HL-60 (cell line): Measurements from ENCODE around the gene SUV39H2.

Source experiments
- POLR2AphosphoS5 ChIP-seq: IDR thresholded peaks from 2 replicates; pipeline ENCODE4 v1.6.1; 2012; ENCODE audit warnings: low read depth
- SPI1 ChIP-seq: IDR thresholded peaks from 2 replicates; pipeline ENCODE4 v1.6.1; 2012; ENCODE audit warnings: low read depth, mild to moderate bottlenecking, borderline replicate concordance
- TF ChIP-seq, protein P1 (sequence below): IDR thresholded peaks from one replicate; pipeline ENCODE4 v1.5.1; 2011; ENCODE audit warnings: low read length, control low read depth, inconsistent platforms; ENCODE audit not compliant: insufficient read depth

DNA sequence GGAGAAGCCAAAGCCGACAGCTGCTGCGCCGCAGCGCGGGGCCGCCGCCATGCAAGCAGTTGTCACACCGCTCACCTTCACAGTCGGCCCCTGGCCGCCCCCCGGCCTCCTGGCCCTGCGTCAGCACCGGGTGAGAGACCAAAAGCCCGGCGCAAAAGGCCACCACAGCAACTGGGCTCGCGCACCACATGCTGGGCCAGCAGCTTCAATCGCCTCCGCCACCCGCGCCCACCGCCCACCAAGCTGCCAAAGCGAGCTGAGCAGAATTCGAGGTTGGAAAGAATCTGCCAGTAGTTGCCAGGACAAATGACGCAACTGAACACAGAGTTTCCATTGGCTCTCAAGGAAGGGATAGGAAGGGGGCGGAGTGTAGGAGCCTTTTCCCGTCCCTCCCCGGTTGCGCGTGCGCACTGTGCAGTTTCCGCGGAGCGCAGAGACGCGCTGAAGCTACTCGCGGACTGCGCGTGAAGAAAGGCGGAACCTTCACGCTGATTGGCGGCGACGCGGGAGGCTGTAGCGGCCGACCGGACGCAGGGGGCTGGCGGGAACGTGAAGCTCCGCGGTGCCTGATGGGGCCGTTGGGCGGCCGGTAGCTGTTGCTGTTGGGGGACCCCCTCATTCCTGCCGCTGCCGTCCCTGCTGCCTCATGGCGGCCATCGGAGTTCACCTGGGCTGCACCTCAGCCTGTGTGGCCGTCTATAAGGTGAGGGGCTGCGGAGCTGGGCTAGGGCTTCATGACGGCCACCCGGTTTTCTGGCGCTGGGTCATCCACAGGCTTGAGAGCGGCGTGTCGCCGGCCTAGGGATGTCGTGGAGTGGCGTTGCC, 40.7 kb upstream of the SUV39H2 start, which contains the start of the genes CDNF, HSPA14 and MSANTD7:
- TF ChIP-seq, protein P1, sequence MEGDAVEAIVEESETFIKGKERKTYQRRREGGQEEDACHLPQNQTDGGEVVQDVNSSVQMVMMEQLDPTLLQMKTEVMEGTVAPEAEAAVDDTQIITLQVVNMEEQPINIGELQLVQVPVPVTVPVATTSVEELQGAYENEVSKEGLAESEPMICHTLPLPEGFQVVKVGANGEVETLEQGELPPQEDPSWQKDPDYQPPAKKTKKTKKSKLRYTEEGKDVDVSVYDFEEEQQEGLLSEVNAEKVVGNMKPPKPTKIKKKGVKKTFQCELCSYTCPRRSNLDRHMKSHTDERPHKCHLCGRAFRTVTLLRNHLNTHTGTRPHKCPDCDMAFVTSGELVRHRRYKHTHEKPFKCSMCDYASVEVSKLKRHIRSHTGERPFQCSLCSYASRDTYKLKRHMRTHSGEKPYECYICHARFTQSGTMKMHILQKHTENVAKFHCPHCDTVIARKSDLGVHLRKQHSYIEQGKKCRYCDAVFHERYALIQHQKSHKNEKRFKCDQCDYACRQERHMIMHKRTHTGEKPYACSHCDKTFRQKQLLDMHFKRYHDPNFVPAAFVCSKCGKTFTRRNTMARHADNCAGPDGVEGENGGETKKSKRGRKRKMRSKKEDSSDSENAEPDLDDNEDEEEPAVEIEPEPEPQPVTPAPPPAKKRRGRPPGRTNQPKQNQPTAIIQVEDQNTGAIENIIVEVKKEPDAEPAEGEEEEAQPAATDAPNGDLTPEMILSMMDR = no peak
- peak; percentile 54; the same call in 1 of the 2 replicates for TF ChIP-seq POLR2AphosphoS5
- TF ChIP-seq SPI1 = no peak
